GM19099 (cell line): ENCODE data around the gene MRPL46.

ENCODE experiments used
- POLR2A ChIP-seq: IDR thresholded peaks from 3 replicates; pipeline ENCODE4 v1.6.1; 2011; ENCODE audit warnings: low read depth; ENCODE audit not compliant: insufficient read length; ENCODE audit errors: extremely low read depth

MRPL46 gene

GRCh38 chr15:88430051-88430450 lies 37.1 kb downstream of the MRPL46 start:
- TF ChIP-seq POLR2A, result no peak

- TF ChIP-seq POLR2A, result no peak
Observed at GRCh38 chr15:88428805-88429605, 38.2 kb downstream of the MRPL46 start.

- TF ChIP-seq POLR2A, result no peak
Observed at GRCh38 chr15:88428053-88428452, 39.1 kb downstream of the MRPL46 start.

- no peak for TF ChIP-seq POLR2A
Observed at GRCh38 chr15:88426304-88426703, 40.9 kb downstream of the MRPL46 start.

- TF ChIP-seq POLR2A, result no peak
Observed at GRCh38 chr15:88423331-88423730, 43.9 kb downstream of the MRPL46 start.

GRCh38 chr15:88419830-88420229 lies 47.4 kb downstream of the MRPL46 start:
- TF ChIP-seq POLR2A, result no peak
